ENCODE results near the gene SREK1IP1. TPM values are rescaled to one million over a fixed set of nuclear protein-coding genes. Genes with fewer than 3 reads are reported as not detected.

The SREK1IP1 gene
- total RNA-seq, 6 donors from 2014 or later, result 4.2 to 20.7 (median 13.4) TPM

- Histone ChIP-seq H3K4me1 (peaks cover 7 to 13% (median 9%) of the 10 kb centered on the region in 4 donors), H3K4me3 (peak within 1 kb of the TSS in 3 of 4 donors; percentile 8 to 30 (median 13)), H3K27ac (no peak within 1 kb of the TSS), H3K9me3 (no peaks in the 10 kb centered on the region), H3K27me3 (peaks cover 0 to 13% (median 6%) of the 10 kb centered on the region in 4 donors), H3K36me3 (no peaks in the 10 kb centered on the region)
- WGBS, 2 donors, result 3 to 5% methylated on average over 14 to 43 of the region's 71 CpGs
- ATAC-seq (ENCODE audit: low FRiP score in 2 of 2) (peak; percentile 47 to 61), DNase-seq (peak in 1 of 2 donors; percentile 83)
- TF ChIP-seq CTCF (IDR thresholded peaks at IDR 0.05) (no peak), EP300 (IDR thresholded peaks at IDR 0.05) (no peak), POLR2A (IDR thresholded peaks at IDR 0.05) (no peak), POLR2AphosphoS5 (IDR thresholded peaks at IDR 0.05) (no peak)
Observed at GRCh38 chr5:64690417-64691151, 77.9 kb downstream of the SREK1IP1 start, which contains the start of gene SHISAL2B. TSS of gene SHISAL2B (plus strand) at chr5:64690503. CDS start at chr5:64690624, 121 bp downstream.

GRCh38 chr5:64690104-64690416 lies 78.4 kb downstream of the SREK1IP1 start:
- H3K36me3 ChIP-seq, result no peaks in the 10 kb centered on the region
- H3K27me3 ChIP-seq, result peaks cover 0 to 13% (median 6%) of the 10 kb centered on the region in 4 donors
- no peak overlapping the region for H3K27ac ChIP-seq
- 3 to 6% methylated on average over 9 of the region's 9 CpGs for WGBS, 2 donors
- peaks cover 7 to 13% (median 9%) of the 10 kb centered on the region in 4 donors for H3K4me1 ChIP-seq
- ATAC-seq (ENCODE audit: low FRiP score in 2 of 2) (no peak), DNase-seq (no peak)
- H3K4me3 ChIP-seq, result peak overlapping the region in 1 of 4 donors; percentile 13
- H3K9me3 ChIP-seq, result no peaks in the 10 kb centered on the region
- TF ChIP-seq EP300 (IDR thresholded peaks at IDR 0.05) (no peak), POLR2AphosphoS5 (IDR thresholded peaks at IDR 0.05) (no peak), POLR2A (IDR thresholded peaks at IDR 0.05) (no peak)

- Histone ChIP-seq H3K27ac (no peak overlapping the region), H3K36me3 (no peaks in the 10 kb centered on the region), H3K27me3 (peaks cover 0 to 13% (median 6%) of the 10 kb centered on the region in 4 donors), H3K9me3 (no peaks in the 10 kb centered on the region), H3K4me3 (no peak overlapping the region), H3K4me1 (peaks cover 7 to 13% (median 9%) of the 10 kb centered on the region in 4 donors)
- no peak for ATAC-seq (ENCODE audit: low FRiP score in 2 of 2)
- no peak for DNase-seq
- TF ChIP-seq CTCF (IDR thresholded peaks at IDR 0.05) (no peak), POLR2A (IDR thresholded peaks at IDR 0.05) (no peak), POLR2AphosphoS5 (IDR thresholded peaks at IDR 0.05) (no peak), EP300 (IDR thresholded peaks at IDR 0.05) (no peak)
- WGBS, 2 donors, result 77 to 85% methylated on average over 3 of the region's 3 CpGs
Observed at GRCh38 chr5:64688965-64689364, 79.5 kb downstream of the SREK1IP1 start.

GRCh38 chr5:64688391-64688790 lies 80.1 kb downstream of the SREK1IP1 start:
- peaks cover 7 to 13% (median 9%) of the 10 kb centered on the region in 4 donors for H3K4me1 ChIP-seq
- ATAC-seq (ENCODE audit: low FRiP score in 2 of 2) (no peak), DNase-seq (no peak)
- H3K4me3 ChIP-seq, result no peak overlapping the region
- no peak overlapping the region for H3K27ac ChIP-seq
- H3K27me3 ChIP-seq, result peaks cover 0 to 13% (median 6%) of the 10 kb centered on the region in 4 donors
- WGBS, 2 donors, result 78 to 80% methylated on average over 3 of the region's 3 CpGs
- no peak for TF ChIP-seq CTCF (IDR thresholded peaks at IDR 0.05)
- TF ChIP-seq POLR2AphosphoS5 (IDR thresholded peaks at IDR 0.05), result no peak
- no peak for TF ChIP-seq POLR2A (IDR thresholded peaks at IDR 0.05)
- no peak for TF ChIP-seq EP300 (IDR thresholded peaks at IDR 0.05)
- no peaks in the 10 kb centered on the region for H3K9me3 ChIP-seq
- H3K36me3 ChIP-seq, result no peaks in the 10 kb centered on the region

- Histone ChIP-seq H3K4me3 (no peak overlapping the region), H3K27ac (no peak overlapping the region), H3K36me3 (no peaks in the 10 kb centered on the region), H3K9me3 (no peaks in the 10 kb centered on the region), H3K4me1 (peaks cover 6 to 10% (median 7%) of the 10 kb centered on the region in 4 donors), H3K27me3 (peaks cover 0 to 11% (median 5%) of the 10 kb centered on the region in 4 donors)
- TF ChIP-seq CTCF (IDR thresholded peaks at IDR 0.05) (no peak), POLR2A (IDR thresholded peaks at IDR 0.05) (no peak), POLR2AphosphoS5 (IDR thresholded peaks at IDR 0.05) (no peak), EP300 (IDR thresholded peaks at IDR 0.05) (no peak)
- DNase-seq (no peak), ATAC-seq (ENCODE audit: low FRiP score in 2 of 2) (no peak)
- 73 to 81% methylated on average over 5 of the region's 5 CpGs for WGBS, 2 donors
Observed at GRCh38 chr5:64685866-64686265, 82.6 kb downstream of the SREK1IP1 start.
